ENCODE measurements around the gene SFPQ. TPM values are rescaled to one million over a fixed set of nuclear protein-coding genes. Genes with fewer than 3 reads are reported as not detected.
A peak's percentile ranks its signal among the peaks of the same experiment; 100 is the strongest.

Gene SFPQ
- polyA plus RNA-seq, 1 donor from 2014 or later = 1,127 TPM

GRCh38 chr1:35186239-35186638 is 6.7 kb downstream of the SFPQ start:
- Histone ChIP-seq H3K4me3 (ENCODE audit: low read length) (peak overlapping the region; percentile 82), H3F3A (ENCODE audit: insufficient read depth, low read length, poor library complexity, severe bottlenecking) (peaks cover 3% of the 10 kb centered on the region), H3K9me3 (ENCODE audit: low read length) (no peaks in the 10 kb centered on the region), H3K27ac (ENCODE audit: low read length) (no peak overlapping the region), H3K9ac (ENCODE audit: low read length) (no peak overlapping the region), H3K9me2 (ENCODE audit: insufficient read depth, low read length) (no peaks in the 10 kb centered on the region), H4K20me1 (ENCODE audit: insufficient read depth) (peaks cover 96% of the 10 kb centered on the region), H3K4me2 (ENCODE audit: low read length) (no peak overlapping the region), H2AFZ (ENCODE audit: low read depth, low read length) (no peak overlapping the region), H3K27me3 (ENCODE audit: insufficient read depth, low read depth, low read length) (no peaks in the 10 kb centered on the region), H3K36me3 (ENCODE audit: insufficient read depth, low read length) (peaks cover 37% of the 10 kb centered on the region), H3K79me2 (replicated peaks; ENCODE audit: insufficient read depth, low read length) (peaks cover 98% of the 10 kb centered on the region)
- TF ChIP-seq, protein P1, sequence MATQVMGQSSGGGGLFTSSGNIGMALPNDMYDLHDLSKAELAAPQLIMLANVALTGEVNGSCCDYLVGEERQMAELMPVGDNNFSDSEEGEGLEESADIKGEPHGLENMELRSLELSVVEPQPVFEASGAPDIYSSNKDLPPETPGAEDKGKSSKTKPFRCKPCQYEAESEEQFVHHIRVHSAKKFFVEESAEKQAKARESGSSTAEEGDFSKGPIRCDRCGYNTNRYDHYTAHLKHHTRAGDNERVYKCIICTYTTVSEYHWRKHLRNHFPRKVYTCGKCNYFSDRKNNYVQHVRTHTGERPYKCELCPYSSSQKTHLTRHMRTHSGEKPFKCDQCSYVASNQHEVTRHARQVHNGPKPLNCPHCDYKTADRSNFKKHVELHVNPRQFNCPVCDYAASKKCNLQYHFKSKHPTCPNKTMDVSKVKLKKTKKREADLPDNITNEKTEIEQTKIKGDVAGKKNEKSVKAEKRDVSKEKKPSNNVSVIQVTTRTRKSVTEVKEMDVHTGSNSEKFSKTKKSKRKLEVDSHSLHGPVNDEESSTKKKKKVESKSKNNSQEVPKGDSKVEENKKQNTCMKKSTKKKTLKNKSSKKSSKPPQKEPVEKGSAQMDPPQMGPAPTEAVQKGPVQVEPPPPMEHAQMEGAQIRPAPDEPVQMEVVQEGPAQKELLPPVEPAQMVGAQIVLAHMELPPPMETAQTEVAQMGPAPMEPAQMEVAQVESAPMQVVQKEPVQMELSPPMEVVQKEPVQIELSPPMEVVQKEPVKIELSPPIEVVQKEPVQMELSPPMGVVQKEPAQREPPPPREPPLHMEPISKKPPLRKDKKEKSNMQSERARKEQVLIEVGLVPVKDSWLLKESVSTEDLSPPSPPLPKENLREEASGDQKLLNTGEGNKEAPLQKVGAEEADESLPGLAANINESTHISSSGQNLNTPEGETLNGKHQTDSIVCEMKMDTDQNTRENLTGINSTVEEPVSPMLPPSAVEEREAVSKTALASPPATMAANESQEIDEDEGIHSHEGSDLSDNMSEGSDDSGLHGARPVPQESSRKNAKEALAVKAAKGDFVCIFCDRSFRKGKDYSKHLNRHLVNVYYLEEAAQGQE (IDR thresholded peaks at IDR 0.05; ENCODE audit: borderline replicate concordance) = no peak
- TF ChIP-seq CTCF (IDR thresholded peaks at IDR 0.05; ENCODE audit: poor library complexity, severe bottlenecking) = no peak
- TF ChIP-seq MXI1 (conservative IDR thresholded peaks at IDR 0.05; ENCODE audit: poor library complexity, severe bottlenecking) = no peak
- no peak for TF ChIP-seq SMC3 (conservative IDR thresholded peaks at IDR 0.05; ENCODE audit: poor library complexity)

GRCh38 chr1:35185200-35185599 is 7.7 kb downstream of the SFPQ start:
- Histone ChIP-seq H2AFZ (ENCODE audit: low read depth, low read length) (no peak overlapping the region), H3K4me3 (ENCODE audit: low read length) (peak overlapping the region; percentile 82), H3K27me3 (ENCODE audit: insufficient read depth, low read depth, low read length) (no peaks in the 10 kb centered on the region), H3K9me3 (ENCODE audit: low read length) (no peaks in the 10 kb centered on the region), H3K9ac (ENCODE audit: low read length) (no peak overlapping the region), H3K4me2 (ENCODE audit: low read length) (no peak overlapping the region), H3F3A (ENCODE audit: insufficient read depth, low read length, poor library complexity, severe bottlenecking) (peaks cover 3% of the 10 kb centered on the region), H3K9me2 (ENCODE audit: insufficient read depth, low read length) (no peaks in the 10 kb centered on the region), H3K36me3 (ENCODE audit: insufficient read depth, low read length) (peaks cover 39% of the 10 kb centered on the region), H4K20me1 (ENCODE audit: insufficient read depth) (peaks cover 96% of the 10 kb centered on the region), H3K79me2 (replicated peaks; ENCODE audit: insufficient read depth, low read length) (peaks cover 98% of the 10 kb centered on the region), H3K27ac (ENCODE audit: low read length) (no peak overlapping the region)
- TF ChIP-seq EP300 (conservative IDR thresholded peaks at IDR 0.05; ENCODE audit: poor library complexity, severe bottlenecking) (no peak), POLR2AphosphoS5 (IDR thresholded peaks at IDR 0.05) (no peak), MXI1 (conservative IDR thresholded peaks at IDR 0.05; ENCODE audit: poor library complexity, severe bottlenecking) (no peak), TAF1 (IDR thresholded peaks at IDR 0.05; ENCODE audit: low read depth) (no peak), SMC3 (conservative IDR thresholded peaks at IDR 0.05; ENCODE audit: poor library complexity) (no peak), RAD21 (conservative IDR thresholded peaks at IDR 0.05) (no peak), EZH2 (IDR thresholded peaks at IDR 0.05; ENCODE audit: borderline replicate concordance, insufficient read depth, low read length, poor library complexity, severe bottlenecking) (no peak), CTCF (IDR thresholded peaks at IDR 0.05; ENCODE audit: poor library complexity, severe bottlenecking) (no peak)
- TF ChIP-seq, protein P1 (IDR thresholded peaks at IDR 0.05; ENCODE audit: borderline replicate concordance) = no peak

All from neural cell (in vitro differentiated cells).